HepG2 (cell line): ENCODE data around the gene SLC4A2. TPM values are rescaled to one million over a fixed set of nuclear protein-coding genes. Genes with fewer than 3 reads are reported as not detected.
A peak's percentile ranks its signal among the peaks of the same experiment; 100 is the strongest.

Source experiments
- CEBPG ChIP-seq: IDR thresholded peaks from 2 replicates; pipeline ENCODE4 v1.6.1; 2016
- GZF1 ChIP-seq: sonication (generic); formaldehyde crosslinking; IDR thresholded peaks from 2 replicates; pipeline ENCODE4 v1.5.1; 2020; ENCODE audit warnings: mild to moderate bottlenecking, missing genetic modification reagents
- HOXA5 ChIP-seq: sonication (generic); formaldehyde crosslinking; IDR thresholded peaks from 2 replicates; pipeline ENCODE4 v1.4.0; 2020; ENCODE audit warnings: missing genetic modification reagents
- NCOA2 ChIP-seq: sonication (generic); formaldehyde crosslinking; IDR thresholded peaks from 2 replicates; pipeline ENCODE4 v1.8.0; 2022; ENCODE audit warnings: inconsistent platforms
- PRMT3 ChIP-seq: sonication (generic); formaldehyde crosslinking; IDR thresholded peaks from 2 replicates; pipeline ENCODE4 v1.8.1; 2022; ENCODE audit warnings: low read depth, mild to moderate bottlenecking, moderate library complexity, missing genetic modification reagents, borderline replicate concordance
- RCOR2 ChIP-seq: IDR thresholded peaks from 2 replicates; pipeline ENCODE4 v1.6.1; 2016; ENCODE audit warnings: missing biosample characterization, missing genetic modification reagents
- SMAD1 ChIP-seq: sonication (generic); formaldehyde crosslinking; IDR thresholded peaks from 2 replicates; pipeline ENCODE4 v1.4.0; 2020; ENCODE audit warnings: missing genetic modification reagents, low read depth, mild to moderate bottlenecking, borderline replicate concordance
- SPEN ChIP-seq: sonication (generic); formaldehyde crosslinking; IDR thresholded peaks from 2 replicates; pipeline ENCODE4 v1.5.1; 2020; ENCODE audit warnings: low read depth, mild to moderate bottlenecking, missing genetic modification reagents
- SYNCRIP ChIP-seq: fragments of 200-400 bp; formaldehyde crosslinking; IDR thresholded peaks from 2 replicates; pipeline ENCODE4 v1.6.1; 2018; ENCODE audit warnings: mild to moderate bottlenecking, low read depth, low read length; ENCODE audit not compliant: insufficient read depth
- TRIM24 ChIP-seq: sonication (generic); formaldehyde crosslinking; IDR thresholded peaks from 2 replicates; pipeline ENCODE4 v1.8.0; 2022; ENCODE audit warnings: mild to moderate bottlenecking, missing genetic modification reagents
- ZNF136 ChIP-seq: sonication (generic); formaldehyde crosslinking; IDR thresholded peaks from 2 replicates; pipeline ENCODE4 v1.8.1; 2022; ENCODE audit warnings: low read depth, mild to moderate bottlenecking, moderate library complexity, missing genetic modification reagents
- ZNF3 ChIP-seq: IDR thresholded peaks from 2 replicates; pipeline ENCODE4 v1.7.0; 2017; ENCODE audit warnings: inconsistent platforms
- ZNF749 ChIP-seq: sonication (generic); formaldehyde crosslinking; IDR thresholded peaks from 2 replicates; pipeline ENCODE4 v1.8.0; 2022; ENCODE audit warnings: mild to moderate bottlenecking, missing genetic modification reagents, moderate library complexity, borderline replicate concordance
- ZNF766 ChIP-seq: sonication (generic); formaldehyde crosslinking; IDR thresholded peaks from 2 replicates; pipeline ENCODE4 v1.5.0; 2020; ENCODE audit warnings: missing genetic modification reagents, borderline replicate concordance
- ZSCAN31 ChIP-seq: sonication (generic); formaldehyde crosslinking; IDR thresholded peaks from 2 replicates; pipeline ENCODE4 v1.5.0; 2020; ENCODE audit warnings: low read depth, mild to moderate bottlenecking, missing genetic modification reagents
- polyA plus RNA-seq, 8 experiments: library from polyadenylated mRNA; depleted of rRNA in 3 of 8; stranded (reverse) in 7 of 8; unstranded in 1 of 8; fragments of >200 nt; fragmentation: Illumina TruSeq in 4 of 8; extraction: Trizol in 4 of 8; gene quantifications; 2 replicates each; pipeline versions ENCODE4 v1.2.1 to v1.2.3, GENCODE V29; 2011 to 2016; ENCODE audit warnings: low read depth in 4 of 8, missing spikeins in 1 of 8, mixed read lengths in 1 of 8; ENCODE audit not compliant: insufficient read depth in 1 of 8
- total RNA-seq, 5 experiments: library from RNA; depleted of rRNA; stranded (reverse); fragments of >200 nt; fragmentation: Illumina TruSeq; extraction: Trizol; gene quantifications; 2 replicates each; pipeline ENCODE4 v1.2.3, GENCODE V29; 2016; ENCODE audit warnings: low read depth in 1 of 5
- TF ChIP-seq, protein P1 (sequence below): sonication (generic); formaldehyde crosslinking; IDR thresholded peaks from 2 replicates; pipeline ENCODE4 v1.4.0; 2020; ENCODE audit warnings: mild to moderate bottlenecking, missing genetic modification reagents
- TF ChIP-seq, protein P2 (sequence below): sonication (generic); formaldehyde crosslinking; IDR thresholded peaks from 2 replicates; pipeline ENCODE4 v1.4.0; 2020; ENCODE audit warnings: low read depth, missing genetic modification reagents
- TF ChIP-seq, protein P3 (sequence below): sonication (generic); formaldehyde crosslinking; IDR thresholded peaks from 2 replicates; pipeline ENCODE4 v1.8.0; 2022; ENCODE audit warnings: missing genetic modification reagents, mild to moderate bottlenecking, moderate library complexity, borderline replicate concordance
- TF ChIP-seq, protein P4 (sequence below): IDR thresholded peaks from 2 replicates; pipeline ENCODE4 v1.6.1; 2016; ENCODE audit warnings: control low read depth

The SLC4A2 gene
- total and polyA plus RNA-seq, 2 of the 13 experiments (the other 11 are each of a cell fraction or from before 2014, with no cell fraction given): 51.9 to 73.4 TPM

DNA sequence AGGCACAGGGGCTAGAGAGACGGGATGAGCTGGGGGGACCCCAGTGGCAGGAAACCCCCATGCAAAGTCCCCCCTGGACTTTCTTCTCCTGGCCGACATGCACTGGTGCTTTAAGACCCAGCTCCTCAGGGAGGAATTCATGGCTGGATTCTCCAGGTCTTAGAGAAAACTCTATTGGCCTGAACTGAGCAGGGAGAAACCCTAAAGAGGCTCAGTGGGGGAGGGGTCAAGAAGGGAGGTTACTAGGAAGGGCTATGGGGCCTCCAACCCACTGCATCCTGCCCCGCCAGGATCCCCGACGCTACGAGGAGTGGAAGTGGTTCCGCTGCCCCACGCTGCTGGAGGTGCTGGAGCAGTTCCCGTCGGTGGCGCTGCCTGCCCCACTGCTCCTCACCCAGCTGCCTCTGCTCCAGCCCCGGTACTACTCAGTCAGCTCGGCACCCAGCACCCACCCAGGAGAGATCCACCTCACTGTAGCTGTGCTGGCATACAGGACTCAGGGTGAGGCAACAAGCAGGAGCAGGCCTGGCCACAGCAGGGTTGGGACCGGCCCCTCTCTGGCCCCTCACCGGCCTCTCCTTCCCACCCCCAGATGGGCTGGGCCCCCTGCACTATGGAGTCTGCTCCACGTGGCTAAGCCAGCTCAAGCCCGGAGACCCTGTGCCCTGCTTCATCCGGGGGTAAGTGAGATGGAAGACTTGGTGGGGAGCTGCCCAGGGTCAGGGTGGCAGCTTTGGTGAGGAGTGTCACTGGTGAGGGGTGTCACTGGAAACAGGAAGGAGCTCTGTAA is 48.9 kb upstream of the SLC4A2 start (continued):
- TF ChIP-seq, protein P1, sequence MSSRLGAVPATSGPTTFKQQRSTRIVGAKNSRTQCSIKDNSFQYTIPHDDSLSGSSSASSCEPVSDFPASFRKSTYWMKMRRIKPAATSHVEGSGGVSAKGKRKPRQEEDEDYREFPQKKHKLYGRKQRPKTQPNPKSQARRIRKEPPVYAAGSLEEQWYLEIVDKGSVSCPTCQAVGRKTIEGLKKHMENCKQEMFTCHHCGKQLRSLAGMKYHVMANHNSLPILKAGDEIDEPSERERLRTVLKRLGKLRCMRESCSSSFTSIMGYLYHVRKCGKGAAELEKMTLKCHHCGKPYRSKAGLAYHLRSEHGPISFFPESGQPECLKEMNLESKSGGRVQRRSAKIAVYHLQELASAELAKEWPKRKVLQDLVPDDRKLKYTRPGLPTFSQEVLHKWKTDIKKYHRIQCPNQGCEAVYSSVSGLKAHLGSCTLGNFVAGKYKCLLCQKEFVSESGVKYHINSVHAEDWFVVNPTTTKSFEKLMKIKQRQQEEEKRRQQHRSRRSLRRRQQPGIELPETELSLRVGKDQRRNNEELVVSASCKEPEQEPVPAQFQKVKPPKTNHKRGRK (CRISPR knock-in tag): no peak
- no peak for TF ChIP-seq ZNF3 (CRISPR knock-in tag)
- TF ChIP-seq PRMT3 (CRISPR knock-in tag): no peak
- TF ChIP-seq, protein P2, sequence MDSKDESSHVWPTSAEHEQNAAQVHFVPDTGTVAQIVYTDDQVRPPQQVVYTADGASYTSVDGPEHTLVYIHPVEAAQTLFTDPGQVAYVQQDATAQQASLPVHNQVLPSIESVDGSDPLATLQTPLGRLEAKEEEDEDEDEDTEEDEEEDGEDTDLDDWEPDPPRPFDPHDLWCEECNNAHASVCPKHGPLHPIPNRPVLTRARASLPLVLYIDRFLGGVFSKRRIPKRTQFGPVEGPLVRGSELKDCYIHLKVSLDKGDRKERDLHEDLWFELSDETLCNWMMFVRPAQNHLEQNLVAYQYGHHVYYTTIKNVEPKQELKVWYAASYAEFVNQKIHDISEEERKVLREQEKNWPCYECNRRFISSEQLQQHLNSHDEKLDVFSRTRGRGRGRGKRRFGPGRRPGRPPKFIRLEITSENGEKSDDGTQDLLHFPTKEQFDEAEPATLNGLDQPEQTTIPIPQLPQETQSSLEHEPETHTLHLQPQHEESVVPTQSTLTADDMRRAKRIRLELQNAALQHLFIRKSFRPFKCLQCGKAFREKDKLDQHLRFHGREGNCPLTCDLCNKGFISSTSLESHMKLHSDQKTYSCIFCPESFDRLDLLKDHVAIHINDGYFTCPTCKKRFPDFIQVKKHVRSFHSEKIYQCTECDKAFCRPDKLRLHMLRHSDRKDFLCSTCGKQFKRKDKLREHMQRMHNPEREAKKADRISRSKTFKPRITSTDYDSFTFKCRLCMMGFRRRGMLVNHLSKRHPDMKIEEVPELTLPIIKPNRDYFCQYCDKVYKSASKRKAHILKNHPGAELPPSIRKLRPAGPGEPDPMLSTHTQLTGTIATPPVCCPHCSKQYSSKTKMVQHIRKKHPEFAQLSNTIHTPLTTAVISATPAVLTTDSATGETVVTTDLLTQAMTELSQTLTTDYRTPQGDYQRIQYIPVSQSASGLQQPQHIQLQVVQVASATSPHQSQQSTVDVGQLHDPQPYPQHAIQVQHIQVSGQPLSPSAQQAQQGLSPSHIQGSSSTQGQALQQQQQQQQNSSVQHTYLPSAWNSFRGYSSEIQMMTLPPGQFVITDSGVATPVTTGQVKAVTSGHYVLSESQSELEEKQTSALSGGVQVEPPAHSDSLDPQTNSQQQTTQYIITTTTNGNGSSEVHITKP (CRISPR knock-in tag): no peak
- no peak for TF ChIP-seq ZNF766 (CRISPR knock-in tag)
- TF ChIP-seq SPEN: no peak
- TF ChIP-seq GZF1: no peak
- no peak for TF ChIP-seq HOXA5 (CRISPR knock-in tag)
- no peak for TF ChIP-seq TRIM24 (CRISPR knock-in tag)
- TF ChIP-seq, protein P3, sequence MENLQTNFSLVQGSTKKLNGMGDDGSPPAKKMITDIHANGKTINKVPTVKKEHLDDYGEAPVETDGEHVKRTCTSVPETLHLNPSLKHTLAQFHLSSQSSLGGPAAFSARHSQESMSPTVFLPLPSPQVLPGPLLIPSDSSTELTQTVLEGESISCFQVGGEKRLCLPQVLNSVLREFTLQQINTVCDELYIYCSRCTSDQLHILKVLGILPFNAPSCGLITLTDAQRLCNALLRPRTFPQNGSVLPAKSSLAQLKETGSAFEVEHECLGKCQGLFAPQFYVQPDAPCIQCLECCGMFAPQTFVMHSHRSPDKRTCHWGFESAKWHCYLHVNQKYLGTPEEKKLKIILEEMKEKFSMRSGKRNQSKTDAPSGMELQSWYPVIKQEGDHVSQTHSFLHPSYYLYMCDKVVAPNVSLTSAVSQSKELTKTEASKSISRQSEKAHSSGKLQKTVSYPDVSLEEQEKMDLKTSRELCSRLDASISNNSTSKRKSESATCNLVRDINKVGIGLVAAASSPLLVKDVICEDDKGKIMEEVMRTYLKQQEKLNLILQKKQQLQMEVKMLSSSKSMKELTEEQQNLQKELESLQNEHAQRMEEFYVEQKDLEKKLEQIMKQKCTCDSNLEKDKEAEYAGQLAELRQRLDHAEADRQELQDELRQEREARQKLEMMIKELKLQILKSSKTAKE (CRISPR knock-in tag): no peak
- TF ChIP-seq NCOA2 (CRISPR knock-in tag): no peak
- TF ChIP-seq SMAD1 (CRISPR knock-in tag): no peak
- TF ChIP-seq, protein P4, sequence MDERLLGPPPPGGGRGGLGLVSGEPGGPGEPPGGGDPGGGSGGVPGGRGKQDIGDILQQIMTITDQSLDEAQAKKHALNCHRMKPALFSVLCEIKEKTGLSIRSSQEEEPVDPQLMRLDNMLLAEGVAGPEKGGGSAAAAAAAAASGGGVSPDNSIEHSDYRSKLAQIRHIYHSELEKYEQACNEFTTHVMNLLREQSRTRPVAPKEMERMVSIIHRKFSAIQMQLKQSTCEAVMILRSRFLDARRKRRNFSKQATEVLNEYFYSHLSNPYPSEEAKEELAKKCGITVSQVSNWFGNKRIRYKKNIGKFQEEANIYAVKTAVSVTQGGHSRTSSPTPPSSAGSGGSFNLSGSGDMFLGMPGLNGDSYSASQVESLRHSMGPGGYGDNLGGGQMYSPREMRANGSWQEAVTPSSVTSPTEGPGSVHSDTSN (CRISPR knock-in tag): no peak
- no peak for TF ChIP-seq ZNF136 (CRISPR knock-in tag)
- TF ChIP-seq ZSCAN31 (CRISPR knock-in tag): peak; percentile 9; the same call in 1 of the 2 replicates
- no peak for TF ChIP-seq SYNCRIP
- TF ChIP-seq ZNF749 (CRISPR knock-in tag): no peak
- no peak for TF ChIP-seq RCOR2 (CRISPR knock-in tag)
- no peak for TF ChIP-seq CEBPG (CRISPR knock-in tag)
